HG02884 (cell line): ENCODE data around the gene HADHA.

Source experiments
- ATAC-seq: cut with Tn5 transposase; IDR thresholded peaks from one replicate; pipeline ENCODE4 v1.9.1; 2021; ENCODE audit warnings: mild to moderate bottlenecking, moderate library complexity; ENCODE audit not compliant: unreplicated experiment

The HADHA gene

GRCh38 chr2:26195040-26195984, 49.1 kb downstream of the HADHA start:
- no peak for ATAC-seq

- ATAC-seq = no peak
Measured at GRCh38 chr2:26193578-26194231, 50.7 kb downstream of the HADHA start.

GRCh38 chr2:26191316-26192159, 52.9 kb downstream of the HADHA start:
- ATAC-seq = no peak

GRCh38 chr2:26190369-26190768, 54.1 kb downstream of the HADHA start:
- no peak for ATAC-seq

DNA sequence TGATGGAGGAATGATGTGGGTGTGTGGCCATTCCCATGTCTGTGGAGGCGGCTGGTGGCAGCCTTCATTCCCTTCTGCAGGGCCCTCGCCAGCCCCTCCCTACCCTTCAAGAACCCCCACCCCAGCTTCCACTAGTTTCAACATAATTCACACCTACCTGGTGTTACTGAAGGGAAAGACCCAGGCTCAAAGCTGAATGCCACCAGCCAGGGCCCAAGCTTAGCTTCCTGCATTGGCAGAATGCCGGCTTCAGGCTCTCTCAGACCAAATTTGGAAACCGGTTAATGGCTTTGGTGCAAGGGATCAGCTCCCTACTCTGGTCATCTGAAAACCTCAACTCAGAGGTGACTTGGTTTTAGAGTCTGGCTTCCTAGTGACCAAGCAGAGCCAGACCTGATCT, 54.7 kb downstream of the HADHA start:
- no peak for ATAC-seq

GRCh38 chr2:26189123-26189522, 55.3 kb downstream of the HADHA start:
- ATAC-seq = no peak

DNA sequence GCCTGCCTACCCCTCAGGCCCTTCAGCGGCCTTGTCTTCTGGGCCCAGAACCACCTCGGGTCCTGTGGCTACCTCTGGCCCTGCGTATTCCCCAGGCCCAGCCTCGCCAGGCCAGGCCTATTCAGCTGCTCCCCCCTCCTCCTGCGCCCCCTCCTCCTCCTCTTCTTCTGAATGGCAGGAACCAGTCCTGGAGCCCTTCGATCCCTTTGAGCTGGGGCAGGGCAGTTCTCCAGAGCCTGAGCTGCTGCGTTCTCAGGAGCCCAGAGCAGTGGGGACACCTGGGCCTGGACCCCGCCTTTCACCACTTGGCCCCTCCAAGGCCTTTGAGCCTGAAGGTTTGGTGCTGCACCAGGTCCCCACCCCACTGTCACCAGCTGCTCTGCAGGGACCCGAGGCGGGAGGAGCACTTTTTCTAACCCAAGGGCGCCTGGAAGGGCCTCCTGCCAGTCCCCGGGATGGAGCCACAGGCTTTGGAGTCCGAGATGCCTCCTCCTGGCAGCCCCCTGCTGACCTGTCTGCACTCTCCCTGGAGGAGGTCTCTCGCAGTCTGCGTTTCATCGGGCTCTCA, 56.8 kb downstream of the HADHA start:
- no peak for ATAC-seq

DNA sequence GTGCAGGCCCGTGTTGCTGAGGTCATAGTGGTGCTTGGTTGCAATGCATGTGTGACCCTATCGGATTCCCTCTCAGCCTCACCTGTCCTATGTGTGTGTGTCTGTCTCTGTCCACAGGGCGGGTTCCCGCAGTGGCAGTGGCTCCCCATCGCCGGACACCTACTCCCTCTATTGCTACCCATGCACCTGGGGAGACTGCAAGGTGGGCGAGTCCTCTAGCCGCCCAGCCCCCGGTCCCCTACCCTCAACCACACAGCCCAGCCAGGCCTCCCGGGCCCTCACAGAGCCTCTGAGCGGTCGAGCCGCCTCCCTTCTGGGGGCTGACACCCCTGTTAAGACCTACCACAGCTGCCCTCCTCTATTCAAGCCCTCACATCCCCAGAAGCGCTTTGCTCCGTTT, 57.3 kb downstream of the HADHA start:
- ATAC-seq = no peak

DNA sequence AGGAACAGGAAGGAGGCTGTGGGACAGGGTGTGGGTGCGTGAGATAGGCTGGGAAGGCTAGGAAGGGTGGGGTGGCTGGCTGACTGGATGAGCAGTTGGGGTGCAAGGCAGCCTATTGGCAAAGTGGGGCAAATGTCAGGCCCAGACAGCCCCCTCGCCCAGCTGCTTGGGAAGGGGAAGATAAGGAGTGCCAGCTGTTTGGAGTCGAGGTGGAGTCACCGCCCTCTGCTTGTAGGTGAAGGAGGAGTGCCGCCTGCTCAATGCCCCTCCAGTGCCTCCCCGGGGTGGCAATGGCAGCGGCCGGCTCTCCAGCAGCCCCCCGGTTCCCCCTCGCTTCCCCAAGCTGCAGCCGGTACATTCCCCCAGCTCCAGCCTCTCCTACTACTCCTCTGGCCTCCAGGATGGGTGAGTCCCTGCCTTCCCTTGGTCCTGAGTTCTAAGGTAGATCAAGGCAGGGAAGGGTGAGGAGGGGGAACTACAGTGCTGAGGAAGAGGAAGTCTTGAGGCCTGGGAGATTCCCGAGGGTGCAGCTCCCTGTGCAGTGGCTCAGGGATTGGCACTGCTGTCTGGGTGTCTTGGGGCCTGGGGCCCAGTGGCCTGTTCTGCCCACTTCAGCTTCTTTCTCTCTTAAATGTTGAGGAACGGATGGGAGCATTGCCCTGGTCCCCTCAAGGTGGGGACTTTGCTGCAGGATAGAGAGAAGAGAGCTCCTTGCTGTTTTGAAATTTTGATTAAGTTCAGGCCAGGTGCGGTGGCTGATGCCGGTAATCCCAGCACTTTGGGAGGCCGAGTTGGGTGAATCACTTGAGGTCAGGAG, 58.3 kb downstream of the HADHA start:
- no peak for ATAC-seq

DNA sequence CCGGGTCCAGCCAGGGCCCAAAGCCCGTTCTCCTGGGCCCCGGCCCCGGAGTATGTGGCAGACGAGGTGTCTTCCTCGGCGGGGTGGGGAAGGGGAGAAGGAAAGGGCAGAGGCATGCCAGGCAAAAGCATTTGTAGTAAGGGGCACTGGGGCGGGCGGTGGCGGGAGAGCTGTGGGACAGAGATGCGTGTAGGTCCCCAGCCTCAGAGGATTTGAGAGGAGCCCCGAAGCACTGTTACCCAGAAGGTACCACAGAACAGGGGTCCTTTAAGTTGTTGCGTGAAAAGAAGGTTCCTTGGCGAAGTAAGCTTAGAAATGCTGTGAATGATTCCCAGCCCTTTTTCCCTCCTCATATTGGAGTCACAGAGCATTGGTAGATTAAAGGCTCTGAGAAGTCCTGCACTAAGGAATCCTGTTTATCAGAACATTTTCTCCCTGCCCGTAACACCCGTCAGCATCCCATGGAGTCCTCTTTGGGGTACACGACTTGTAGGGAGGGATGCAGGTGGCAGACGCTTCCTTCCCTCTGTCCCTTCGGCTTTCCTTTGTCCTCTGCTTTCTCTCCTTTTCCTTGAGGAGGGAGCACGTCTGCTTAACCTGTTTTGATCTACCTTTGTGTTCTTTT, 59.0 kb downstream of the HADHA start:
- ATAC-seq = no peak

GRCh38 chr2:26184555-26185303, 59.7 kb downstream of the HADHA start:
- no peak for ATAC-seq

DNA sequence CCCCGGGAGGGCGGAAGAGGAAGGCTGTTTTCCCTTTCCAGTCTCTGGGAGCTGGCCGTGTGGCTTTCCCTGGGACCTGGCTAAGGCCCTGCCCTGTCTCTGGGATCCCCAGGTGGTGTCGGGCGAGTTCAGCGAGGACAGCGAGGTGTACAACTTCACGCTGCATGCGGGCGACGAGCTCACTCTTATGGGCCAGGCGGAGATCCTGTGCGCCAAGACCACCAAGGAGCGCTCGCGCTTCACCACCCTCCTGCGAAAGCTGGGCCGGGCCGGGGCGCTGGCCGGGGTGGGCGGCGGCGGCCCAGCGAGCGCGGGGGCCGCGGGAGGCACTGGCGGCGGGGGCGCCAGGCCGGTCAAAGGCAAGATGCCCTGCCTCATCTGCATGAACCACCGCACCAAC, 60.3 kb downstream of the HADHA start:
- no peak for ATAC-seq

GRCh38 chr2:26182887-26183630, 61.4 kb downstream of the HADHA start:
- no peak for ATAC-seq

GRCh38 chr2:26182441-26182840, 62.0 kb downstream of the HADHA start:
- no peak for ATAC-seq

- ATAC-seq = no peak
Measured at GRCh38 chr2:26179446-26179913, 65.0 kb downstream of the HADHA start.

DNA sequence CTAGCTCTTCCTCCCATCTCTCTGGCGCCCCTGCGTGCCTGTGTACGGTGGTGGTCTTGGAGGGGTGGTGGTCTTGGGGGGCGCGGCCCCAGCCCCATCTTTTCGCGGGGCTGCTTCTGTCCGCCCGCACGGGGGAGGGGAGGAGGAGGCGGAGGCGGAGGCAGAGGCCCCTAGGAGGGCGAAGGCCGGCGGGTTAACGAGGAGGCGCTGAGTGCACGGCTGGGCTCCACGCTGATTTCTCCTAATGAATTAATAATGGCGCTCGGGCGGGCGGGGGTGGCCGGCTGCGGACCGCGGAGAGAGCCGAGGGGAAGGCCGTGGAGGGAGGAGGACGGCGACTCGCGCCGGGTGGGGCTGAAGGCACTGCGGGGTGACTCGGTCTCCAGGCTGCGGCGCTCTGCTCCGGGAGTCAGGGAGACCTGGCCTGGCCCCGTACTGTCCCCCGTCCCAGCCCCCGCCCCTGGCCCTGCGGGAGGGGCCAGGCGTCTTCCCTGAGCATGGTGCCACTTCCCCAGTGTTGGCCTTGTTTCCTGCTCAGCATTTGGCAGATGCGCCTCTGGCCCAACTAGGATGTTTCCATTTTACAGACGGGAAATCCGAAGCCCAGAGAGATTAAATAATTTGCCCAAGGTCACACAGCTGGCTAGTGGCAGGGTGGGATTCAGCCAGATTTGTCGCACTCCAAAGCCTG, 65.5 kb downstream of the HADHA start:
- no peak for ATAC-seq

DNA sequence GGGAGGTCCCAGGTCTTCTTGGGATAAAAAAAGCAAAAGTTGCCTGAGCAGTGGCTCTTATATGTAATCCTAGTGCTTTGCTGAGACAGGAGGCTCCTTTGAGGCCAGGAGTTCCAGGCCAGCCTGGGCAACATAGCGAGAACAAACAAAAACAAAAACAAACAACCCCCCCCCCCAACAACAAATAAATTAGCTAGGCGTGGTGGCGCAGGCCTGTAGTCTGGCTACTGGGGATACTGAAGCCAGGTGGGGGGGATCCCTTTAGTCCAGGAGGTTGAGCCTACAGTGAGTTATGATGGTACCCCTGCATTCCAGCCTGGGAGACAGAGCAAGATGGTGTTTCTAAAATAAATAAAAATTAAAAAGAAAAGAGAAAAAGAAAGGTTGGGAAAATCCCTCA, 66.2 kb downstream of the HADHA start:
- ATAC-seq = no peak

DNA sequence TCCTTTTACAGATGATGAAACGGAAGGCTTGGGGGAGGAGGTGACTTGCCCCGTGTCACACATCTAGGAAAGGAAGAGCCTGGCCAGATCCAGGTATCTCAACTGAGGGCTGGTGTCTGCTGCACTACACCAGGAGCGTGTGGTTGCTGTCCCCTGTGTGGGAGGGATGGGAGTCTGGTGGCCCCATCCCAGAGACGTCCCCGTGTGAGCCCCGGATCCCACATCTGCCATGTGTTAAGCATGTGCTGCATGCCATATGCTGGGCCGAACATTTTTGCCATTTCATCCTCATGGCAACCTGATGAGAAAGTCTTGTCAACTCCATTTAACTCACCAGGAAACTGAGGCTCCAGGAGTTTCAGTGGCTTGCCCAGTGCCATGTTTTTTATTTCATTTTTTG, 67.3 kb downstream of the HADHA start:
- no peak for ATAC-seq
